Left ventricle myocardium inferior (tissue), 1 donor: ENCODE data around the gene SVIL. TPM values are rescaled to one million over a fixed set of nuclear protein-coding genes. Genes with fewer than 3 reads are reported as not detected.
A peak's percentile ranks its signal among the peaks of the same experiment; 100 is the strongest.

ENCODE experiments used
- DNase-seq: peaks from one replicate; pipeline ENCODE4 v3.0.0-alpha.2; 2020
- H3K27ac ChIP-seq: fragments of 200-600 bp; replicated peaks from 2 replicates; pipeline ENCODE4 v1.8.0; 2021
- H3K27me3 ChIP-seq: fragments of 200-600 bp; 2 replicates; pipeline ENCODE4 v1.8.0; 2021; ENCODE audit warnings: low read depth
- H3K36me3 ChIP-seq: fragments of 200-600 bp; 2 replicates; pipeline ENCODE4 v1.8.0; 2021
- H3K4me1 ChIP-seq: fragments of 200-600 bp; 2 replicates; pipeline ENCODE4 v1.8.0; 2021
- H3K4me3 ChIP-seq: fragments of 200-600 bp; 2 replicates; pipeline ENCODE4 v1.8.0; 2021; ENCODE audit warnings: mild to moderate bottlenecking, moderate library complexity
- H3K9me3 ChIP-seq: fragments of 200-600 bp; replicated peaks from 2 replicates; pipeline ENCODE4 v1.8.0; 2021
- CTCF ChIP-seq: fragments of 200-600 bp; IDR thresholded peaks from 2 replicates; pipeline ENCODE4 v1.8.0; 2021; ENCODE audit warnings: antibody characterized with exemption, mild to moderate bottlenecking, borderline replicate concordance
- intact Hi-C: fragments of 100-400 bp; cut with micrococcal nuclease; formaldehyde crosslinking; loops from one replicate; pipeline ENCODE4 v1.11.0; 2022
- total RNA-seq: library from RNA; stranded (reverse); fragmentation: NEBNext Ultra II Directional; extraction: Animal tissue kit (Norgen Biotek cat#: 25700); gene quantifications from one replicate; pipeline ENCODE4 v1.2.1, GENCODE V29; 2021
- donor health status: DM: no; HTN: yes; CAD: no; lungs with severe emphysema.

SVIL gene
- total RNA-seq, 1 donor from 2014 or later, result 403 TPM

- DNase-seq, result peak; percentile 40
- Histone ChIP-seq H3K27me3 (no peaks in the 10 kb centered on the region), H3K9me3 (no peaks in the 10 kb centered on the region), H3K36me3 (no peaks in the 10 kb centered on the region), H3K27ac (peak overlapping the region; percentile 89), H3K4me3 (peak overlapping the region; percentile 28), H3K4me1 (peaks cover 66% of the 10 kb centered on the region)
- TF ChIP-seq CTCF, result no peak
- intact Hi-C loops, result no loop called here
Observed at GRCh38 chr10:29643771-29644501, 9.2 kb upstream of the SVIL start.

DNA sequence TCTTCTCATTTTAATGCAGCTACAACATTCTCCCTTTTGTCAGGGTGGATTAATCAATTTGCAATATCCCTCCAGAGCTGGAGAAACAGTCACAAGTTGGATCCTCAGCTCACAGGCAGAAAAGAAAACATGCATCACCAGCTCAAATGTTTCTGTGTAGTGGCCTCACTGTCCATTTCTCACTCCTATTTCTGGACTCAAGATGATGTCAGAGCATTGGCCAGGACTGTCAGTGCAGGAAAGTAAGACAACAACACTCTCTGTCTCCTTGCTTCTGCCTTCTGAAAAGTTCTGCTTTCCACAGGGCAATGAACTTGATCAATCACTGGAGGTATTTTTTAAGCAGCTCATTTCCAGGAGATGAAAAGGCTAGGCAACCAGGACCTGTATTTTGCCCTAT lies 8.2 kb upstream of the SVIL start:
- H3K27me3 ChIP-seq, result no peaks in the 10 kb centered on the region
- no peak for DNase-seq
- H3K4me1 ChIP-seq, result peaks cover 57% of the 10 kb centered on the region
- H3K9me3 ChIP-seq, result no peaks in the 10 kb centered on the region
- H3K27ac ChIP-seq, result peak overlapping the region; percentile 89
- TF ChIP-seq CTCF, result no peak
- peak overlapping the region; percentile 28 for H3K4me3 ChIP-seq
- no peaks in the 10 kb centered on the region for H3K36me3 ChIP-seq
- intact Hi-C loops, result no loop called here

DNA sequence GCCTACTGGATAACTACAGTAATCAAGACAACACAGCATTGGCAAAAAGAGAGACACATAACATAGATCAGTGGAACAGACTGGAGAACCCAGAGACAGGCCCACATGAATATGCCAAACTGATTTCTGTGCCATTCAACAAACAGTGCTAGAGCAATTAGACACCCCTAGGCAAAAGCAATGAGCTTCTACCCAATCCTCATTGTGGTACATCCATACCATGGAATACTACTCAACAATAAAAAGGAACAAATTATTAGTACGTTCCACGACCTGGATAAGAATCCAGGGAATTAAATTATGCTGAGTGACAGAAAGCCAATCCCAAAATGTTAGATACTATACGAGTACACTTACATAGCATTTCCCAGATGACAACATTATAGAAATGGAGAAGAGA lies 2.8 kb upstream of the SVIL start:
- H3K4me3 ChIP-seq, result no peak overlapping the region
- intact Hi-C loops, result no loop called here
- H3K27me3 ChIP-seq, result no peaks in the 10 kb centered on the region
- no peak overlapping the region for H3K27ac ChIP-seq
- no peak for DNase-seq
- no peaks in the 10 kb centered on the region for H3K9me3 ChIP-seq
- peaks cover 40% of the 10 kb centered on the region for H3K4me1 ChIP-seq
- TF ChIP-seq CTCF, result no peak
- no peaks in the 10 kb centered on the region for H3K36me3 ChIP-seq

DNA sequence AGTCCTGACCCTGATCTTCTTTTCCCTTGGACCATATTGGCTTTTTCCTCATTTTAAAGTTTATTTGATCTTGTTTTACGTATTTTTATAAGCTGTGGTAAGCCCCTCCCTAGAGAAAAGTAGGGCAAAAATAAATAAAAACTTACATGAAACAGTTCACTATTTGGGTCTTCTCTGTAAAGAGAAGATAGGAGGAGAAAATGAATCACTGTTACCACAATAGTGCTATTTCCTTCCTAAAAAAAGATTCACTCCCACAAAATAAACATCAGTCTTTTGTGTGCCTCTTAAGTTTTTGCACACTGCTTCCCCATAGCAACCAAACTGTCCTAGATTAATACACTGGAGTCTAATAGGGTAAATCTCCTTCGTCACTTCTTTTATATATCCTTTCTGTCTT lies 1.4 kb upstream of the SVIL start:
- Histone ChIP-seq H3K4me3 (no peak overlapping the region), H3K27me3 (no peaks in the 10 kb centered on the region), H3K27ac (peak overlapping the region; percentile 89), H3K4me1 (peaks cover 32% of the 10 kb centered on the region), H3K9me3 (no peaks in the 10 kb centered on the region), H3K36me3 (no peaks in the 10 kb centered on the region)
- DNase-seq, result no peak
- intact Hi-C loops, result no loop called here
- TF ChIP-seq CTCF, result no peak

DNA sequence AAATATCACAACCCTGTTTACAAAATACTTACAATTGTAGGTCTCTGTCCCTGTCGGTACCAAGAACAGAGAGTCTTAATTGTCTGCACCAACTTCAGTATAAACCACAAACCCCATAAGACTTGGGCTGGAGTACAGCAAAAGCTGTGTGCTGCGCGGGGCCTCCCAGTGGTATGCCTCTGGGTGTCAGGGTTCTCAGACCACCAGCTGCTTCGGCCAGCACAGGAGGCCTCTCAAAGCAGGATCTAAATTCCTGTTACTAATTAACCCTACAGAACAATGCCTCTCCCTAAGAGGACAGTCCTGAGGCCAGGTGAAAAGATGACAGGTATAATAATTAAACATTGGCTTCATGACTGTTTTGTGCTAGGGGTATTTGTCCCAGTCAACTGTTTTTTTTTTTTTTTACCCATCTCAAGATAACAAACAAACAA lies 957 bp upstream of the SVIL start:
- peak overlapping the region; percentile 89 for H3K27ac ChIP-seq
- peak overlapping the region; percentile 64 for H3K4me3 ChIP-seq
- H3K36me3 ChIP-seq, result no peaks in the 10 kb centered on the region
- H3K9me3 ChIP-seq, result no peaks in the 10 kb centered on the region
- DNase-seq, result no peak
- H3K4me1 ChIP-seq, result peaks cover 35% of the 10 kb centered on the region
- intact Hi-C loops, result no loop called here
- H3K27me3 ChIP-seq, result no peaks in the 10 kb centered on the region
- TF ChIP-seq CTCF, result no peak
